K562 (cell line): ENCODE data around the gene PRR16. TPM values are rescaled to one million over a fixed set of nuclear protein-coding genes. Genes with fewer than 3 reads are reported as not detected.

Experiments used
- CBFB ChIP-seq: sonication (generic); formaldehyde crosslinking; IDR thresholded peaks from 2 replicates; pipeline ENCODE4 v1.4.0; 2020; ENCODE audit warnings: mild to moderate bottlenecking, missing genetic modification reagents
- DNMT1 ChIP-seq: fragments of 450-650 bp; IDR thresholded peaks from 2 replicates; pipeline ENCODE4 v1.6.1; 2016; ENCODE audit warnings: antibody characterized with exemption, mild to moderate bottlenecking
- FOXM1 ChIP-seq, 2 experiments: fragments of 450-650 bp in 1 of 2; sonication (generic) in 1 of 2; formaldehyde crosslinking in 1 of 2; IDR thresholded peaks; 2 replicates each; pipeline versions ENCODE4 v1.6.1 to v1.9.0; 2017 to 2022; ENCODE audit warnings: low read depth in 2 of 2, mild to moderate bottlenecking in 2 of 2, missing genetic modification reagents in 1 of 2, moderate library complexity in 1 of 2
- SOX6 ChIP-seq: fragments of 450-650 bp; IDR thresholded peaks from 2 replicates; pipeline ENCODE4 v1.6.1; 2014; ENCODE audit warnings: mild to moderate bottlenecking
- STAG1 ChIP-seq: sonication (generic); formaldehyde crosslinking; IDR thresholded peaks from 2 replicates; pipeline ENCODE4 v1.5.0; 2020; ENCODE audit warnings: missing genetic modification reagents, borderline replicate concordance
- TEAD1 ChIP-seq, 2 experiments: fragments of 450-650 bp in 1 of 2; sonication (generic) in 1 of 2; formaldehyde crosslinking; IDR thresholded peaks; 2 replicates each; pipeline versions ENCODE4 v1.4.0 to v1.8.0; 2020 to 2022; ENCODE audit warnings: mild to moderate bottlenecking in 2 of 2, missing genetic modification reagents in 1 of 2
- ZNF24 ChIP-seq: fragments of 450-650 bp; IDR thresholded peaks from 2 replicates; pipeline ENCODE4 v1.6.1; 2016
- polyA plus RNA-seq, 8 experiments: library from polyadenylated mRNA; depleted of rRNA in 4 of 8; stranded (reverse) in 5 of 8; unstranded in 3 of 8; fragments of >200 nt; fragmentation: Nextera tagmentation in 2 of 8; fragmentation: Illumina TruSeq in 1 of 8; extraction: Ambion mirVana in 2 of 8; extraction: Trizol in 1 of 8; gene quantifications; 2 replicates each; pipeline versions ENCODE4 v1.2.1 to v1.2.3, GENCODE V29; 2011 to 2014; ENCODE audit warnings: inconsistent platforms in 1 of 8, missing spikeins in 1 of 8
- total RNA-seq, 7 experiments: library from RNA; depleted of rRNA in 6 of 7; stranded (reverse); fragments of >200 nt in 6 of 7; fragmentation: Illumina TruSeq in 2 of 7; extraction: Trizol in 2 of 7; gene quantifications; 2 replicates each; pipeline versions ENCODE4 v1.2.1 to v1.2.3, GENCODE V29; 2011 to 2021; ENCODE audit warnings: low replicate concordance in 1 of 7
- TF ChIP-seq, protein P1 (sequence below): fragments of 450-650 bp; IDR thresholded peaks from 2 replicates; pipeline ENCODE4 v1.7.1; 2018; ENCODE audit warnings: mild to moderate bottlenecking, low read depth; ENCODE audit not compliant: partially characterized antibody
- TF ChIP-seq, protein P2 (sequence below): sonication (generic); formaldehyde crosslinking; IDR thresholded peaks from 2 replicates; pipeline ENCODE4 v1.8.0; 2023; ENCODE audit warnings: mild to moderate bottlenecking, missing genetic modification reagents
- TF ChIP-seq, protein P3 (sequence below): sonication (generic); formaldehyde crosslinking; IDR thresholded peaks from 2 replicates; pipeline ENCODE4 v1.4.0; 2020; ENCODE audit warnings: mild to moderate bottlenecking, missing genetic modification reagents

Gene PRR16
- total and polyA plus RNA-seq, 9 of the 15 experiments (the other 6 are each of a cell fraction or from before 2014, with no cell fraction given), result 0.61 to 10.1 (median 3.3) TPM

DNA sequence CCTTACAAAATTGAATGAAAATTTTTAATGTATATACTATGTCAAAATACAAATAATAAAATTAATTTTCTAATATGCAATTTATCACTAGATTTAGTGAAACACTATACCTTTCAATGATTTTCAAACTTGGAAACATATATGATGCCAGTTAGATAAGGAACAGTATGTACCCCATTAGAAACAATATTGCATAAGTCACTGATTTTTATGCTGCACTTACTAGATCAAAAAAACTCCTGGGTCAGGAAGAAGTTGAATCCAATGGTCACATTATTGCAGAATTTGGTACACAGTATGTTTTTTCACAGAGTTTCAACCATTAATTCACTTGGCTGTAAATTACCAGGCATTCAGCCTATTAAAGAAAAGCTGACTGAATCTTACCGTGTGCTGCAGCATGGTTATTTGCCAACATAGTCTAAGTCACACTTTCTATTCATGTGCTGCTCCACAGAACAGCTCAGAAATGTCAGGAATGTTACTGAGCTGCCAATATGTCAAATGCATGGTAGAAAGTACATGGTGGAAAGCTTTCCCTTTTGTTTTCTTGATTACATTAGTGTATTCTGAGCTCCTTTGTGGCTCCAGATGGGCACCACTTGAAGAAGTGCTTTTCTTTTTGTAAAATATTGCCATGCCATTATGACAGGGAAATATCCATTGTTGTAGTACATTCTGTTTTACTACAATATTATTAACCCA lies 9.9 kb upstream of the PRR16 start (continued):
- TF ChIP-seq, protein P1, sequence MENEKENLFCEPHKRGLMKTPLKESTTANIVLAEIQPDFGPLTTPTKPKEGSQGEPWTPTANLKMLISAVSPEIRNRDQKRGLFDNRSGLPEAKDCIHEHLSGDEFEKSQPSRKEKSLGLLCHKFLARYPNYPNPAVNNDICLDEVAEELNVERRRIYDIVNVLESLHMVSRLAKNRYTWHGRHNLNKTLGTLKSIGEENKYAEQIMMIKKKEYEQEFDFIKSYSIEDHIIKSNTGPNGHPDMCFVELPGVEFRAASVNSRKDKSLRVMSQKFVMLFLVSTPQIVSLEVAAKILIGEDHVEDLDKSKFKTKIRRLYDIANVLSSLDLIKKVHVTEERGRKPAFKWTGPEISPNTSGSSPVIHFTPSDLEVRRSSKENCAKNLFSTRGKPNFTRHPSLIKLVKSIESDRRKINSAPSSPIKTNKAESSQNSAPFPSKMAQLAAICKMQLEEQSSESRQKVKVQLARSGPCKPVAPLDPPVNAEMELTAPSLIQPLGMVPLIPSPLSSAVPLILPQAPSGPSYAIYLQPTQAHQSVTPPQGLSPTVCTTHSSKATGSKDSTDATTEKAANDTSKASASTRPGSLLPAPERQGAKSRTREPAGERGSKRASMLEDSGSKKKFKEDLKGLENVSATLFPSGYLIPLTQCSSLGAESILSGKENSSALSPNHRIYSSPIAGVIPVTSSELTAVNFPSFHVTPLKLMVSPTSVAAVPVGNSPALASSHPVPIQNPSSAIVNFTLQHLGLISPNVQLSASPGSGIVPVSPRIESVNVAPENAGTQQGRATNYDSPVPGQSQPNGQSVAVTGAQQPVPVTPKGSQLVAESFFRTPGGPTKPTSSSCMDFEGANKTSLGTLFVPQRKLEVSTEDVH, result no peak
- TF ChIP-seq CBFB (CRISPR knock-in tag) (no peak), FOXM1 (IDR thresholded peaks at IDR 0.05; ENCODE audit: low read depth) (no peak), FOXM1 (CRISPR knock-in tag; IDR thresholded peaks at IDR 0.05; ENCODE audit: low read depth) (no peak), STAG1 (CRISPR knock-in tag) (no peak), SOX6 (no peak), ZNF24 (no peak), DNMT1 (no peak), TEAD1 (CRISPR knock-in tag; IDR thresholded peaks at IDR 0.05) (no peak)
- TF ChIP-seq, protein P2, sequence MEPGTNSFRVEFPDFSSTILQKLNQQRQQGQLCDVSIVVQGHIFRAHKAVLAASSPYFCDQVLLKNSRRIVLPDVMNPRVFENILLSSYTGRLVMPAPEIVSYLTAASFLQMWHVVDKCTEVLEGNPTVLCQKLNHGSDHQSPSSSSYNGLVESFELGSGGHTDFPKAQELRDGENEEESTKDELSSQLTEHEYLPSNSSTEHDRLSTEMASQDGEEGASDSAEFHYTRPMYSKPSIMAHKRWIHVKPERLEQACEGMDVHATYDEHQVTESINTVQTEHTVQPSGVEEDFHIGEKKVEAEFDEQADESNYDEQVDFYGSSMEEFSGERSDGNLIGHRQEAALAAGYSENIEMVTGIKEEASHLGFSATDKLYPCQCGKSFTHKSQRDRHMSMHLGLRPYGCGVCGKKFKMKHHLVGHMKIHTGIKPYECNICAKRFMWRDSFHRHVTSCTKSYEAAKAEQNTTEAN (CRISPR knock-in tag), result no peak
- TF ChIP-seq, protein P3, sequence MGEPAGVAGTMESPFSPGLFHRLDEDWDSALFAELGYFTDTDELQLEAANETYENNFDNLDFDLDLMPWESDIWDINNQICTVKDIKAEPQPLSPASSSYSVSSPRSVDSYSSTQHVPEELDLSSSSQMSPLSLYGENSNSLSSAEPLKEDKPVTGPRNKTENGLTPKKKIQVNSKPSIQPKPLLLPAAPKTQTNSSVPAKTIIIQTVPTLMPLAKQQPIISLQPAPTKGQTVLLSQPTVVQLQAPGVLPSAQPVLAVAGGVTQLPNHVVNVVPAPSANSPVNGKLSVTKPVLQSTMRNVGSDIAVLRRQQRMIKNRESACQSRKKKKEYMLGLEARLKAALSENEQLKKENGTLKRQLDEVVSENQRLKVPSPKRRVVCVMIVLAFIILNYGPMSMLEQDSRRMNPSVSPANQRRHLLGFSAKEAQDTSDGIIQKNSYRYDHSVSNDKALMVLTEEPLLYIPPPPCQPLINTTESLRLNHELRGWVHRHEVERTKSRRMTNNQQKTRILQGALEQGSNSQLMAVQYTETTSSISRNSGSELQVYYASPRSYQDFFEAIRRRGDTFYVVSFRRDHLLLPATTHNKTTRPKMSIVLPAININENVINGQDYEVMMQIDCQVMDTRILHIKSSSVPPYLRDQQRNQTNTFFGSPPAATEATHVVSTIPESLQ (CRISPR knock-in tag), result no peak
